H9 (cell line): Measurements from ENCODE around the gene MEG3. TPM values are rescaled to one million over a fixed set of nuclear protein-coding genes. Genes with fewer than 3 reads are reported as not detected.

Experiments used
- DNase-seq: peaks from one replicate; pipeline ENCODE4 v3.0.0-alpha.2; 2017
- H2AFZ ChIP-seq: one replicate; pipeline ENCODE4 v1.6.1; 2013; ENCODE audit warnings: mild to moderate bottlenecking, low read length, control low read depth, moderate library complexity
- H2AK5ac ChIP-seq: 2 replicates; pipeline ENCODE4 v1.6.1; 2013; ENCODE audit warnings: low read length, control low read depth, mixed read lengths; ENCODE audit not compliant: insufficient read length
- H2BK120ac ChIP-seq: one replicate; pipeline ENCODE4 v1.6.1; 2013; ENCODE audit warnings: low read depth, mild to moderate bottlenecking, low read length, control low read depth, inconsistent platforms; ENCODE audit not compliant: poor library complexity, severe bottlenecking
- H2BK12ac ChIP-seq: 2 replicates; pipeline ENCODE4 v1.6.1; 2013; ENCODE audit warnings: low read length, control low read depth, mixed read lengths, low read depth; ENCODE audit not compliant: insufficient read length
- H2BK15ac ChIP-seq: 2 replicates; pipeline ENCODE4 v1.6.1; 2013; ENCODE audit warnings: low read depth, low read length, control low read depth
- H2BK20ac ChIP-seq: one replicate; pipeline ENCODE4 v1.6.1; 2013; ENCODE audit warnings: low read depth, mild to moderate bottlenecking, low read length, control low read depth, inconsistent platforms; ENCODE audit not compliant: poor library complexity, severe bottlenecking
- H2BK5ac ChIP-seq: 2 replicates; pipeline ENCODE4 v1.6.1; 2013; ENCODE audit warnings: low read length, control low read depth, mixed read lengths; ENCODE audit not compliant: insufficient read length
- H3K14ac ChIP-seq: 2 replicates; pipeline ENCODE4 v1.6.1; 2013; ENCODE audit warnings: low read length, control low read depth; ENCODE audit not compliant: insufficient read depth
- H3K18ac ChIP-seq: 2 replicates; pipeline ENCODE4 v1.6.1; 2013; ENCODE audit warnings: low read depth, mild to moderate bottlenecking, mixed read lengths, low read length, control low read depth; ENCODE audit not compliant: insufficient read length
- H3K23ac ChIP-seq: 2 replicates; pipeline ENCODE4 v1.6.1; 2013; ENCODE audit warnings: low read length, control low read depth, mixed read lengths, low read depth; ENCODE audit not compliant: insufficient read length
- H3K23me2 ChIP-seq: 2 replicates; pipeline ENCODE4 v1.6.1; 2013; ENCODE audit warnings: low read depth, mild to moderate bottlenecking, mixed read lengths, low read length, control low read depth; ENCODE audit not compliant: insufficient read length, poor library complexity, severe bottlenecking
- H3K27ac ChIP-seq: 2 replicates; pipeline ENCODE4 v1.5.1; 2013; ENCODE audit warnings: low read length, control low read depth, mixed read lengths, low read depth; ENCODE audit not compliant: insufficient read length
- H3K27me3 ChIP-seq: 2 replicates; pipeline ENCODE4 v1.6.1; 2013; ENCODE audit warnings: low read length, control low read depth, inconsistent platforms; ENCODE audit not compliant: insufficient read depth
- H3K4ac ChIP-seq: 2 replicates; pipeline ENCODE4 v1.6.1; 2013; ENCODE audit warnings: low read depth, mild to moderate bottlenecking, control low read depth, inconsistent platforms, low read length, moderate library complexity
- H3K4me1 ChIP-seq: 2 replicates; pipeline ENCODE4 v1.6.1; 2013; ENCODE audit warnings: low read length, control low read depth, inconsistent platforms; ENCODE audit not compliant: insufficient read depth
- H3K4me2 ChIP-seq: 2 replicates; pipeline ENCODE4 v1.6.1; 2013; ENCODE audit warnings: low read length, control low read depth, mixed read lengths; ENCODE audit not compliant: insufficient read length, insufficient read depth
- H3K56ac ChIP-seq: 2 replicates; pipeline ENCODE4 v1.6.1; 2013; ENCODE audit warnings: low read depth, mild to moderate bottlenecking, mixed read lengths, low read length, control low read depth; ENCODE audit not compliant: insufficient read length
- H3K79me1 ChIP-seq: 2 replicates; pipeline ENCODE4 v1.6.1; 2013; ENCODE audit warnings: low read depth, mild to moderate bottlenecking, moderate library complexity, low read length, control low read depth, inconsistent platforms; ENCODE audit not compliant: insufficient read depth, poor library complexity, severe bottlenecking
- H3K79me2 ChIP-seq: 2 replicates; pipeline ENCODE4 v1.6.1; 2013; ENCODE audit warnings: low read length, control low read depth, inconsistent platforms; ENCODE audit not compliant: insufficient read depth
- H3K9ac ChIP-seq: 2 replicates; pipeline ENCODE4 v1.6.1; 2013; ENCODE audit warnings: low read length, control low read depth, mixed read lengths; ENCODE audit not compliant: insufficient read length; ENCODE audit errors: extremely low read depth
- H3K9me3 ChIP-seq: one replicate; pipeline ENCODE4 v1.6.1; 2013; ENCODE audit warnings: low read depth, low read length, inconsistent platforms; ENCODE audit not compliant: control insufficient read depth
- H3T11ph ChIP-seq: one replicate; pipeline ENCODE4 v1.6.1; 2013; ENCODE audit warnings: mild to moderate bottlenecking, low read length, control low read depth, inconsistent platforms
- H4K20me1 ChIP-seq: one replicate; pipeline ENCODE4 v1.6.1; 2013; ENCODE audit not compliant: control insufficient read depth, insufficient read length, insufficient read depth
- H4K5ac ChIP-seq: 2 replicates; pipeline ENCODE4 v1.6.1; 2013; ENCODE audit warnings: low read depth, mild to moderate bottlenecking, mixed read lengths, low read length, control low read depth; ENCODE audit not compliant: insufficient read length
- H4K8ac ChIP-seq: replicated peaks from 2 replicates; pipeline ENCODE4 v1.6.1; 2013; ENCODE audit warnings: low read length, control low read depth, mixed read lengths, low read depth; ENCODE audit not compliant: insufficient read length
- H4K91ac ChIP-seq: 2 replicates; pipeline ENCODE4 v1.6.1; 2013; ENCODE audit warnings: low read depth, mild to moderate bottlenecking, moderate library complexity, mixed read lengths, low read length, control low read depth; ENCODE audit not compliant: insufficient read length
- H3K27ac Mint-ChIP-seq, 3 experiments: 2 replicates in 2 of 3; 3 replicates in 1 of 3; pipeline ENCODE4 v1.8.0; 2020 to 2021; ENCODE audit warnings: mixed read lengths in 3 of 3, mild to moderate bottlenecking in 1 of 3, moderate library complexity in 1 of 3
- H3K27me3 Mint-ChIP-seq: 2 replicates; pipeline ENCODE4 v1.8.0; 2021; ENCODE audit warnings: low read depth, mild to moderate bottlenecking, moderate library complexity, mixed read lengths
- H3K36me3 Mint-ChIP-seq, 3 experiments: 2 replicates in 2 of 3; 3 replicates in 1 of 3; pipeline ENCODE4 v1.8.0; 2020 to 2021; ENCODE audit warnings: low read depth in 3 of 3, mixed read lengths in 3 of 3; ENCODE audit not compliant: insufficient read depth in 1 of 3
- H3K4me1 Mint-ChIP-seq, 2 experiments: 2 replicates each; pipeline ENCODE4 v1.8.0; 2020; ENCODE audit warnings: mixed read lengths in 2 of 2
- H3K4me3 Mint-ChIP-seq, 2 experiments: 2 replicates in 1 of 2; 3 replicates in 1 of 2; pipeline ENCODE4 v1.8.0; 2020 to 2021; ENCODE audit warnings: mild to moderate bottlenecking in 2 of 2, mixed read lengths in 2 of 2, moderate library complexity in 1 of 2
- H3K9me3 Mint-ChIP-seq, 2 experiments: 2 replicates in 1 of 2; 3 replicates in 1 of 2; pipeline ENCODE4 v1.8.0; 2020; ENCODE audit warnings: mild to moderate bottlenecking in 2 of 2, mixed read lengths in 2 of 2, moderate library complexity in 1 of 2
- CTCF ChIP-seq: fragments of 200-600 bp; sonication (generic); conservative IDR thresholded peaks from 3 replicates; pipeline ENCODE4 v1.8.0; 2021; ENCODE audit warnings: antibody characterized with exemption, mild to moderate bottlenecking
- WGBS: extraction: QIAGEN DNeasy Blood & Tissue Kit; methylation state at CpG from one replicate; pipeline ENCODE4 v1.1.7; 2013; ENCODE audit warnings: missing lambda C conversion rate, low lambda C conversion rate, mixed read lengths; ENCODE audit not compliant: insufficient read length; ENCODE audit errors: extremely low coverage; 5-methylcytosine and 5-hydroxymethylcytosine counted together
- total RNA-seq: library from RNA; stranded (reverse); gene quantifications from 2 replicates; pipeline ENCODE4 v1.2.1, GENCODE V29; 2021

Gene MEG3
- total RNA-seq, 1 experiment from 2014 or later = 0.52 TPM

- Histone ChIP-seq H3K27me3 (no peaks in the 10 kb centered on the region), H3K79me1 (no peaks in the 10 kb centered on the region), H3K9me3 (no peaks in the 10 kb centered on the region), H4K5ac (no peak overlapping the region), H2BK5ac (no peak overlapping the region), H2BK15ac (no peak overlapping the region), H3T11ph (no peak overlapping the region), H3K4me1 (no peaks in the 10 kb centered on the region), H3K23me2 (no peaks in the 10 kb centered on the region), H4K20me1 (no peaks in the 10 kb centered on the region), H3K56ac (no peak overlapping the region), H2BK20ac (no peak overlapping the region), H3K9ac (no peak overlapping the region), H2AK5ac (no peak overlapping the region), H4K8ac (no peak overlapping the region), H3K27ac (no peak overlapping the region), H3K4ac (no peak overlapping the region), H2BK120ac (no peak overlapping the region), H2BK12ac (no peak overlapping the region), H3K14ac (no peak overlapping the region; the same call in 1 of the 2 replicates), H3K23ac (no peak overlapping the region), H3K18ac (no peak overlapping the region), H4K91ac (no peak overlapping the region), H3K4me2 (no peak overlapping the region), H3K79me2 (no peaks in the 10 kb centered on the region), H2AFZ (no peak overlapping the region)
- H3K9me3 Mint-ChIP-seq = no peaks in the 10 kb centered on the region; a peak in 1 of 5 replicates
- no peak for DNase-seq
- no peak overlapping the region; a peak in 1 of 7 replicates for H3K27ac Mint-ChIP-seq
- TF ChIP-seq CTCF = no peak
- no CpG with 5 or more reads among the region's 27 CpGs for WGBS
- peaks cover 6 to 15% of the 10 kb centered on the region in 2 experiments for H3K4me1 Mint-ChIP-seq
- H3K27me3 Mint-ChIP-seq = peaks cover 3% of the 10 kb centered on the region
- no peaks in the 10 kb centered on the region for H3K36me3 Mint-ChIP-seq
- H3K4me3 Mint-ChIP-seq = no peak overlapping the region
Observed at GRCh38 chr14:100783630-100784370, 42.1 kb upstream of the MEG3 start.
